ENCODE data around the gene RAB5A.

DNA sequence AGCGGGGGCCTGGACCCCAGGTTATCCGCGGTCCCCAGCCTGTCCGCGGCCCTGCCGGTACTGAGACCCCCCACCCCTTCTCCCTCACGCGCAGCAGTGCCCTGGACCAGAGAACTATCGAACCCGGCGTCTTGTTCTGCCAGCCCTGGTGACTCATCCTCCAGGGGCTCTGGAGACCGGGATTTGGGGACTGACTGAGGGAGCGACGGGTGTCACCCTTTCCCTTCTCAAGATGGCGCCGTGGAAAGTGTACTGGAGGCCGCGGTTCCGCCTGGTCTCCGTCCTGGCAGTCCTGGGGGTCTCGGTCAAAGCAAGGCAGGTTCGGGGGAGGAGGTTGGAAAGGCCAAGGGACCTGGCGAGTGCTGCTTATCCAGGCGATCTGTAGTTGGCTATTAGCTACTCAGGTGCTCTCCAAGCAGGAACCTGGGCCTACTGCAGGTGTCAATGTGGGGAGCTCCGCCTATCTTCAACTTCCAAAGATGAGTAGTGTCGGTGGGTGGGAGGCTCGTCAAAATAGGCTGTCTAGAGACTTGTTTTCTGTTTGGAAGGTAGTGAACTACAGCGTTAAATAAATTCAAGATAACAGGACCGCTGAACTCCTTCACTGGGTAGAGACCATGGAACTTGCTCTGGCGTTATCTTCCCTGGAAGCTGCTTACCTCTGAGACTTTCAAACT lies 790 bp downstream of the RAB5A start:
- TF ChIP-seq, protein P1, sequence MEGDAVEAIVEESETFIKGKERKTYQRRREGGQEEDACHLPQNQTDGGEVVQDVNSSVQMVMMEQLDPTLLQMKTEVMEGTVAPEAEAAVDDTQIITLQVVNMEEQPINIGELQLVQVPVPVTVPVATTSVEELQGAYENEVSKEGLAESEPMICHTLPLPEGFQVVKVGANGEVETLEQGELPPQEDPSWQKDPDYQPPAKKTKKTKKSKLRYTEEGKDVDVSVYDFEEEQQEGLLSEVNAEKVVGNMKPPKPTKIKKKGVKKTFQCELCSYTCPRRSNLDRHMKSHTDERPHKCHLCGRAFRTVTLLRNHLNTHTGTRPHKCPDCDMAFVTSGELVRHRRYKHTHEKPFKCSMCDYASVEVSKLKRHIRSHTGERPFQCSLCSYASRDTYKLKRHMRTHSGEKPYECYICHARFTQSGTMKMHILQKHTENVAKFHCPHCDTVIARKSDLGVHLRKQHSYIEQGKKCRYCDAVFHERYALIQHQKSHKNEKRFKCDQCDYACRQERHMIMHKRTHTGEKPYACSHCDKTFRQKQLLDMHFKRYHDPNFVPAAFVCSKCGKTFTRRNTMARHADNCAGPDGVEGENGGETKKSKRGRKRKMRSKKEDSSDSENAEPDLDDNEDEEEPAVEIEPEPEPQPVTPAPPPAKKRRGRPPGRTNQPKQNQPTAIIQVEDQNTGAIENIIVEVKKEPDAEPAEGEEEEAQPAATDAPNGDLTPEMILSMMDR (IDR thresholded peaks at IDR 0.05 in 2 of 3, conservative IDR thresholded peaks at IDR 0.05 in 1 of 3; ENCODE audit: control insufficient read depth in 2 of 3, extremely low read depth in 1 of 3, insufficient read depth in 1 of 3, low read depth in 3 of 3, low read length in 3 of 3): no peak
- TF ChIP-seq, protein P2, sequence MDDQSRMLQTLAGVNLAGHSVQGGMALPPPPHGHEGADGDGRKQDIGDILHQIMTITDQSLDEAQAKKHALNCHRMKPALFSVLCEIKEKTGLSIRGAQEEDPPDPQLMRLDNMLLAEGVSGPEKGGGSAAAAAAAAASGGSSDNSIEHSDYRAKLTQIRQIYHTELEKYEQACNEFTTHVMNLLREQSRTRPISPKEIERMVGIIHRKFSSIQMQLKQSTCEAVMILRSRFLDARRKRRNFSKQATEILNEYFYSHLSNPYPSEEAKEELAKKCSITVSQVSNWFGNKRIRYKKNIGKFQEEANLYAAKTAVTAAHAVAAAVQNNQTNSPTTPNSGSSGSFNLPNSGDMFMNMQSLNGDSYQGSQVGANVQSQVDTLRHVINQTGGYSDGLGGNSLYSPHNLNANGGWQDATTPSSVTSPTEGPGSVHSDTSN (IDR thresholded peaks at IDR 0.05; ENCODE audit: insufficient replicate concordance, low read depth, low read length): no peak
- TF ChIP-seq NFIC (IDR thresholded peaks at IDR 0.05; ENCODE audit: low read depth, low read length) (no peak), JUND (IDR thresholded peaks at IDR 0.05; ENCODE audit: low read depth, low read length) (no peak), POLR2A (IDR thresholded peaks at IDR 0.05; ENCODE audit: low read depth, low read length) (no peak)
